B cell (primary cell): ENCODE results near the gene CALD1. TPM values are rescaled to one million over a fixed set of nuclear protein-coding genes. Genes with fewer than 3 reads are reported as not detected.

ENCODE experiments used
- ATAC-seq: fragments of 200-7000 bp; cut with Tn5 transposase; one replicate; pipeline ENCODE4 v1.10.0; 2021; ENCODE audit warnings: low read depth, mild to moderate bottlenecking, moderate number of reproducible peaks, moderate library complexity
- CTCF ChIA-PET: fragments of 350-600 bp; sonication (Branson Sonifier 250); formaldehyde crosslinking; loops from one replicate; lab custom pipeline; 2021; ENCODE audit warnings: antibody characterized with exemption, inconsistent platforms; lab: Charles Lee
- POLR2A ChIA-PET: fragments of 350-600 bp; sonication (Branson Sonifier 250); formaldehyde crosslinking; loops from one replicate; lab custom pipeline; 2021; ENCODE audit warnings: antibody characterized with exemption; lab: Charles Lee
- DNase-seq: peaks from one replicate; pipeline ENCODE4 v3.0.0; 2013
- H2AFZ ChIP-seq: 2 replicates; pipeline ENCODE4 v1.6.1; 2012; ENCODE audit warnings: mild to moderate bottlenecking, low read depth, low read length; ENCODE audit not compliant: insufficient read depth, poor library complexity, severe bottlenecking
- H3K27ac ChIP-seq, 2 donors: 1 replicate in 1 of 2; 2 replicates in 1 of 2; pipeline ENCODE4 v1.5.1; 2012 to 2013; ENCODE audit warnings: low read length in 2 of 2, mild to moderate bottlenecking in 2 of 2, moderate library complexity in 1 of 2
- H3K27me3 ChIP-seq, 4 experiments: fragments of 200-600 bp in 1 of 4; sonication (generic) in 1 of 4; replicated peaks in 1 of 4; 1 replicate in 2 of 4; 2 replicates in 2 of 4; pipeline versions ENCODE4 v1.6.1 to v1.7.0; 2013 to 2016; ENCODE audit warnings: low read length in 3 of 4, mild to moderate bottlenecking in 2 of 4, mixed read lengths in 1 of 4, moderate library complexity in 1 of 4; ENCODE audit not compliant: insufficient read depth in 4 of 4, control insufficient read depth in 3 of 4; ENCODE audit errors: control extremely low read depth in 1 of 4
- H3K36me3 ChIP-seq, 2 experiments: replicated peaks in 1 of 2; 1 replicate in 1 of 2; 2 replicates in 1 of 2; pipeline versions ENCODE4 v1.6.1 to v1.7.1; 2013; ENCODE audit warnings: low read length in 1 of 2; ENCODE audit not compliant: insufficient read depth in 2 of 2, control insufficient read depth in 1 of 2; ENCODE audit errors: control extremely low read depth in 1 of 2, extremely low read depth in 1 of 2
- H3K4me1 ChIP-seq, 2 donors: fragments of 200-600 bp in 1 of 2; sonication (generic) in 1 of 2; 1 replicate in 1 of 2; 2 replicates in 1 of 2; pipeline versions ENCODE4 v1.5.1 to v1.6.1; 2013 to 2017; ENCODE audit warnings: low read length in 2 of 2; ENCODE audit not compliant: control insufficient read depth in 2 of 2, insufficient read depth in 2 of 2
- H3K4me2 ChIP-seq: replicated peaks from 2 replicates; pipeline ENCODE3; 2012; ENCODE audit warnings: mild to moderate bottlenecking, low read depth, low read length; ENCODE audit not compliant: poor library complexity, severe bottlenecking
- H3K4me3 ChIP-seq, 5 experiments: fragments of 200-600 bp in 1 of 5; sonication (generic) in 1 of 5; 1 replicate in 3 of 5; 2 replicates in 2 of 5; pipeline versions ENCODE4 v1.5.1 to v1.7.0; 2011 to 2016; ENCODE audit warnings: low read length in 4 of 5, mild to moderate bottlenecking in 4 of 5, low read depth in 2 of 5, control low read depth in 1 of 5, moderate library complexity in 1 of 5; ENCODE audit not compliant: insufficient read depth in 1 of 5; ENCODE audit errors: control extremely low read depth in 1 of 5, extremely low read depth in 1 of 5
- H3K79me2 ChIP-seq: fragments of 200-600 bp; sonication (generic); one replicate; pipeline ENCODE4 v1.6.0; 2016; ENCODE audit warnings: low read length; ENCODE audit not compliant: control insufficient read depth, insufficient read depth
- H3K9ac ChIP-seq: fragments of 200-600 bp; sonication (generic); 2 replicates; pipeline ENCODE4 v1.6.1; 2017; ENCODE audit warnings: mild to moderate bottlenecking, low read length, moderate library complexity
- H3K9me3 ChIP-seq, 3 donors: one replicate each; pipeline versions ENCODE4 v1.6.1 to v1.7.1; 2013; ENCODE audit warnings: low read length in 2 of 3; ENCODE audit not compliant: control insufficient read depth in 2 of 3, insufficient read depth in 1 of 3; ENCODE audit errors: control extremely low read depth in 1 of 3
- H4K20me1 ChIP-seq: 2 replicates; pipeline ENCODE4 v1.6.0; 2012; ENCODE audit warnings: mild to moderate bottlenecking, low read length; ENCODE audit not compliant: insufficient read depth, control insufficient read depth, poor library complexity, severe bottlenecking
- H3K27ac Mint-ChIP-seq: one replicate; pipeline ENCODE4 v1.8.0; 2021; ENCODE audit warnings: mixed read lengths
- H3K27me3 Mint-ChIP-seq: one replicate; pipeline ENCODE4 v1.8.0; 2021; ENCODE audit warnings: mixed read lengths
- H3K4me1 Mint-ChIP-seq: one replicate; pipeline ENCODE4 v1.8.0; 2021; ENCODE audit warnings: mixed read lengths
- H3K4me3 Mint-ChIP-seq: one replicate; pipeline ENCODE4 v1.8.0; 2021; ENCODE audit warnings: mixed read lengths
- H3K9me3 Mint-ChIP-seq: one replicate; pipeline ENCODE4 v1.8.0; 2022; ENCODE audit warnings: mixed read lengths; ENCODE audit not compliant: insufficient read depth
- EZH2 ChIP-seq: IDR thresholded peaks from 2 replicates; pipeline ENCODE4 v1.6.1; 2012; ENCODE audit warnings: borderline replicate concordance, low read depth, mild to moderate bottlenecking, moderate library complexity, low read length; ENCODE audit not compliant: insufficient read depth, poor library complexity, severe bottlenecking
- WGBS: methylation state at CpG from one replicate; pipeline ENCODE4 v1.1.5; 2013; ENCODE audit warnings: missing lambda C conversion rate; ENCODE audit not compliant: insufficient coverage; 5-methylcytosine and 5-hydroxymethylcytosine counted together
- intact Hi-C: fragments of 100-400 bp; cut with micrococcal nuclease; formaldehyde crosslinking; loops from one replicate; pipeline ENCODE4 v1.10.0; 2022
- polyA plus RNA-seq: library from polyadenylated mRNA; depleted of rRNA; stranded (reverse); fragments of >200 nt; gene quantifications from 2 replicates; pipeline ENCODE4 v1.2.3, GENCODE V29; 2012
- total RNA-seq, 2 donors: library from RNA; stranded (reverse); fragments of 120-200 nt in 1 of 2; gene quantifications; 1 replicate in 1 of 2; 2 replicates in 1 of 2; pipeline versions ENCODE4 v1.2.3 to v1.2.4, GENCODE V29; 2013 to 2022
- TF ChIP-seq, protein P1 (sequence below): fragments of 200-600 bp; IDR thresholded peaks from one replicate; pipeline ENCODE4 v1.8.0; 2022; ENCODE audit warnings: antibody characterized with exemption, mild to moderate bottlenecking

The CALD1 gene
- total and polyA plus RNA-seq, 2 donors (not counting 1 experiment from before 2014, with no cell fraction given): 0.18 to 0.69 TPM

DNA sequence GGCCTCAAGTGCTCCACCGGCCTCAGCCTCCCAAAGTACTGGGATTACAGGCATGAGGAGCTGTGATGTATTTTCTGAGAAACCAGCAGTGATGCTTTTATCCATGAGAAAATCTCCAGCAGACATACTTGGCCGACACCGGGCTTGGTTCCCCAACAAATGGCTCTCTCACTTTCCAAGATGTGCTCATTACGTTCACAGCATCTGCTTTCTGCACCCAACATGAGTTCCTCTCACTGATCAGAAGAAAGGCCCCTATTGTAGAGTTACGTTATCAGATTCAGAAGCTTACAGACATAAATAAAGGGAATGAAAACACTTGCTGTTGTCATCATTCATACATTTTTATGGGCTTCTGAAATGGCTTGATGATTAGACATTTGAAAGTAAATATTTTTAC, 95.0 kb downstream of the CALD1 start:
- Histone ChIP-seq H3K4me2 (no peak overlapping the region), H3K9ac (no peak overlapping the region), H2AFZ (no peak overlapping the region), H3K27ac (no peak overlapping the region), H3K79me2 (no peaks in the 10 kb centered on the region), H3K4me1 (no peaks in the 10 kb centered on the region), H3K9me3 (peaks cover 0 to 7% (median 0%) of the 10 kb centered on the region in 3 donors), H3K4me3 (no peak overlapping the region), H3K27me3 (no peaks in the 10 kb centered on the region), H4K20me1 (no peaks in the 10 kb centered on the region), H3K36me3 (no peaks in the 10 kb centered on the region)
- ATAC-seq (no peak), DNase-seq (no peak)
- Mint-ChIP-seq H3K27ac (no peak overlapping the region), H3K4me3 (no peak overlapping the region), H3K4me1 (no peaks in the 10 kb centered on the region), H3K27me3 (peaks cover 29% of the 10 kb centered on the region), H3K9me3 (no peaks in the 10 kb centered on the region)
- 95% methylated on average over 3 of the region's 5 CpGs for WGBS
- ChIA-PET POLR2A (no interaction called here), CTCF (no interaction called here)
- intact Hi-C loops: no loop called here
- TF ChIP-seq EZH2: no peak

DNA sequence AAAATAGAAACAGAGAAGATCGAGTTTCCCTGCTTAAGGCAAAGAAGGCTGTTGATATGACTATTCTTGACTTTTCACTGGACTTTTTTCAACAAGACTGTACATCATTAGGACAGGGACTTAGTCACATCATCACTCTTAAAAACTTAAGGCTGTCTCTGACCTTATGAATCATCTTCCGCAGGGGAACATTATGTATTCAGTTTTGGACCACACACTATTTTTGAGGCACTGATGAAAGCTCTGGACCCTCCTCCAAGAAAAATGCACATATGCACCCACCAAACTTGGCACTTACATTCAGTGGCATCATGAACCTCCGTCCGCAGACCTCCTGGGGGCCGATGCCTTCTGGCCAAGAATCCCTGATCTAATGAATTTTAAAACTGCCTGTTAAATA, 96.4 kb downstream of the CALD1 start:
- ChIA-PET CTCF (no interaction called here), POLR2A (no interaction called here)
- no peak overlapping the region for H2AFZ ChIP-seq
- Mint-ChIP-seq H3K27me3 (peaks cover 33% of the 10 kb centered on the region), H3K4me3 (no peak overlapping the region), H3K27ac (no peak overlapping the region), H3K9me3 (no peaks in the 10 kb centered on the region), H3K4me1 (no peaks in the 10 kb centered on the region)
- H3K4me3 ChIP-seq: no peak overlapping the region
- H3K4me2 ChIP-seq: no peak overlapping the region
- H3K9me3 ChIP-seq: peaks cover 0 to 7% (median 0%) of the 10 kb centered on the region in 3 donors
- H3K9ac ChIP-seq: no peak overlapping the region
- DNase-seq (no peak), ATAC-seq (no peak)
- H4K20me1 ChIP-seq: no peaks in the 10 kb centered on the region
- intact Hi-C loops: no loop called here
- H3K27ac ChIP-seq: no peak overlapping the region
- 73% methylated on average over 1 of the region's 5 CpGs for WGBS
- no peaks in the 10 kb centered on the region for H3K36me3 ChIP-seq
- no peaks in the 10 kb centered on the region for H3K27me3 ChIP-seq
- no peaks in the 10 kb centered on the region for H3K79me2 ChIP-seq
- no peaks in the 10 kb centered on the region for H3K4me1 ChIP-seq
- TF ChIP-seq EZH2: no peak
- TF ChIP-seq, protein P1, sequence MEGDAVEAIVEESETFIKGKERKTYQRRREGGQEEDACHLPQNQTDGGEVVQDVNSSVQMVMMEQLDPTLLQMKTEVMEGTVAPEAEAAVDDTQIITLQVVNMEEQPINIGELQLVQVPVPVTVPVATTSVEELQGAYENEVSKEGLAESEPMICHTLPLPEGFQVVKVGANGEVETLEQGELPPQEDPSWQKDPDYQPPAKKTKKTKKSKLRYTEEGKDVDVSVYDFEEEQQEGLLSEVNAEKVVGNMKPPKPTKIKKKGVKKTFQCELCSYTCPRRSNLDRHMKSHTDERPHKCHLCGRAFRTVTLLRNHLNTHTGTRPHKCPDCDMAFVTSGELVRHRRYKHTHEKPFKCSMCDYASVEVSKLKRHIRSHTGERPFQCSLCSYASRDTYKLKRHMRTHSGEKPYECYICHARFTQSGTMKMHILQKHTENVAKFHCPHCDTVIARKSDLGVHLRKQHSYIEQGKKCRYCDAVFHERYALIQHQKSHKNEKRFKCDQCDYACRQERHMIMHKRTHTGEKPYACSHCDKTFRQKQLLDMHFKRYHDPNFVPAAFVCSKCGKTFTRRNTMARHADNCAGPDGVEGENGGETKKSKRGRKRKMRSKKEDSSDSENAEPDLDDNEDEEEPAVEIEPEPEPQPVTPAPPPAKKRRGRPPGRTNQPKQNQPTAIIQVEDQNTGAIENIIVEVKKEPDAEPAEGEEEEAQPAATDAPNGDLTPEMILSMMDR: no peak
